GM10266 (cell line): ENCODE measurements around the gene MCF2L.

ENCODE experiments used
- DNase-seq: peaks from one replicate; pipeline ENCODE4 v3.0.0; 2012; ENCODE audit errors: extremely low spot score
- TF ChIP-seq, protein P1 (sequence below): IDR thresholded peaks from 2 replicates; pipeline ENCODE4 v1.5.1; 2012; ENCODE audit warnings: mild to moderate bottlenecking, low read depth; ENCODE audit not compliant: control insufficient read depth, insufficient read depth; ENCODE audit errors: missing control alignments

MCF2L gene

DNA sequence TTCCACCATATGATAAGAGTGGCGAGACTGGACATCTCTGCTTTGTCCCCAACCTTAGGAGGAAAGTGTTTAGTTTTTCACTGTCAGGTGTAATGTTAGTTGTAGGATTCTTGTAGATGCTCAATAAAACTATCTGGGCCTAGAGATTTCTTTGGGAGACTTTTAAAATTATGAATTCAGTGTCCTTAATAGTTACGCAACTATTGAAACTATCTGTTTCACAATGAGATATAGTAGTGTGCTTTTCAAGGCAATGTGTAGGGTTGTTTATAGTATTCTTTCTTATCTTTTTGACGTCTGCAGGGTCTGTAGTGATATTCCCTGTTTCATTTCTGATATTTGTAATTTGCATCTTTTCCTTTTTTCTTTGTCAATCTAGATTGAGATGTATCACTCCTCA is 103.4 kb downstream of the MCF2L start:
- DNase-seq, result no peak
- TF ChIP-seq, protein P1, sequence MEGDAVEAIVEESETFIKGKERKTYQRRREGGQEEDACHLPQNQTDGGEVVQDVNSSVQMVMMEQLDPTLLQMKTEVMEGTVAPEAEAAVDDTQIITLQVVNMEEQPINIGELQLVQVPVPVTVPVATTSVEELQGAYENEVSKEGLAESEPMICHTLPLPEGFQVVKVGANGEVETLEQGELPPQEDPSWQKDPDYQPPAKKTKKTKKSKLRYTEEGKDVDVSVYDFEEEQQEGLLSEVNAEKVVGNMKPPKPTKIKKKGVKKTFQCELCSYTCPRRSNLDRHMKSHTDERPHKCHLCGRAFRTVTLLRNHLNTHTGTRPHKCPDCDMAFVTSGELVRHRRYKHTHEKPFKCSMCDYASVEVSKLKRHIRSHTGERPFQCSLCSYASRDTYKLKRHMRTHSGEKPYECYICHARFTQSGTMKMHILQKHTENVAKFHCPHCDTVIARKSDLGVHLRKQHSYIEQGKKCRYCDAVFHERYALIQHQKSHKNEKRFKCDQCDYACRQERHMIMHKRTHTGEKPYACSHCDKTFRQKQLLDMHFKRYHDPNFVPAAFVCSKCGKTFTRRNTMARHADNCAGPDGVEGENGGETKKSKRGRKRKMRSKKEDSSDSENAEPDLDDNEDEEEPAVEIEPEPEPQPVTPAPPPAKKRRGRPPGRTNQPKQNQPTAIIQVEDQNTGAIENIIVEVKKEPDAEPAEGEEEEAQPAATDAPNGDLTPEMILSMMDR, result no peak

DNA sequence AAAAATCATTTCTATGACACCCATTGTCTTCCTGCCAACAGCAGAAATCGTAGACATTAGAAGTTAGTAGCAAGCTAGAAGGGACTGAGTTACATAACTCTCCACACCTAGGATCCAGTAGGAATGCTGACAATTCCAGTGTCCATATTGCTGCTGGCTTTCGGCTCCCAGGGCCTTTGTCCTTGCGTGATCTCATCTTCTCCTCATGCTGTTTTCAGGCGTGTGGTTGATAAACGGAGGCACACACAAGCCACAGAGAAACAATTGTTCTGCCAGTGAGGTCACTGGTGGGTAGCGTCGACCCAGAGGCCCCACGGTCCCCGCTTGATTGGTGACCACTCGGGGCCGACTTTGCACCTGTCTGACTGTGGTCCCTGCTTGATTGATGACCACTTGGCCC is 104.9 kb downstream of the MCF2L start:
- TF ChIP-seq, protein P1, result no peak
- no peak for DNase-seq

DNA sequence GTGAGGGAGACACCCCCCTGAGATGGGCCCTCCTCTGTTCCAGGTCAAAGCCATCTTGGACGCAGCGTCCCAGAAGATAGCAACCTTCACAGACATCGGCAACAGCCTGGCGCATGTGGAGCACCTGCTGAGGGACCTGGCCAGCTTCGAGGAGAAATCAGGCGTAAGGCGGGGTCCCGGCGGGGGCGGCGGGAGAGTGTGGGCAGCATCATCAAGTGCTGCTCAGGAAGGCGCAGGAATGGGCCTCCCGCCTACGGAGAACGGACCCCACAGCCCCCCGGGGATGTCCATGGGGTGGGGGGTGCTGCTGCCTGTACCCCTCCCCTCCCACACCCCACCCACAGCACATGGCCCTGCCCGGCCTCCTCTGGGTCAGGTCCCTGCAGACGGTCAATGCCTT is 105.4 kb downstream of the MCF2L start:
- no peak for DNase-seq

DNA sequence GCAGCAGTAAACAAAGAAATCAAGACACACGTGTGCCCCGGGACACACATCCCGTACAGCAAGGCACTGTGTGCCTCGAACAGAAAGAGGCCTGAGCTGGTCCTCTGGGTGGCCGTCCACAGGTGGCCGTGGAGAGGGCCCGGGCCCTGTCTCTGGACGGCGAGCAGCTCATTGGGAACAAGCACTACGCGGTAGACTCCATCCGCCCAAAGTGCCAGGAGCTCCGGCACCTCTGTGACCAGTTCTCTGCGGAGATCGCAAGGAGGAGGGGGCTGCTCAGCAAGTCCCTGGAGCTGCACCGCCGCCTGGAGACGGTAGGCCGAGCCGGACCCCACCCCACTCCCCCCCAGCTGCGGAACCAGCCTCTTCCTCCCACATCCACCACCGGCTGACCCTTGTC is 105.9 kb downstream of the MCF2L start:
- TF ChIP-seq, protein P1, result no peak
- DNase-seq, result no peak

More for the DNA sequence above, 105.4 kb downstream of the MCF2L start:
- TF ChIP-seq, protein P1, result no peak

DNA sequence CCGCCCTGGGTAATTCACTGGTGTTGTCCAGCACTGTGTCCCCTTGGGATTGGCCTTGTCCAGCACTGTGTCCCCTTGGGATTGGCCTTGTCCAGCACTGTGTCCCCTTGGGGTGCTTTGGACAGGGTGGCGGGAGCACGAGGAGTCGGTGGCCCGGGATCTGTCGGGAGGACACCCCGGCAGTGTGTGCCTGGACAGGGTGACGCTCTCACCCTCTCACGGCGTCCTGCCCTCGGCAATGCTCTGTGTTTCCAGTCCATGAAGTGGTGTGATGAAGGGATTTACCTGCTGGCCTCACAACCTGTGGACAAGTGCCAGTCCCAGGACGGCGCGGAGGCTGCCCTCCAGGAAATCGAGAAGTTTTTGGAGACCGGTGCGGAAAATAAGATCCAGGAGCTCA is 106.7 kb downstream of the MCF2L start:
- TF ChIP-seq, protein P1, result no peak
- DNase-seq, result no peak

DNA sequence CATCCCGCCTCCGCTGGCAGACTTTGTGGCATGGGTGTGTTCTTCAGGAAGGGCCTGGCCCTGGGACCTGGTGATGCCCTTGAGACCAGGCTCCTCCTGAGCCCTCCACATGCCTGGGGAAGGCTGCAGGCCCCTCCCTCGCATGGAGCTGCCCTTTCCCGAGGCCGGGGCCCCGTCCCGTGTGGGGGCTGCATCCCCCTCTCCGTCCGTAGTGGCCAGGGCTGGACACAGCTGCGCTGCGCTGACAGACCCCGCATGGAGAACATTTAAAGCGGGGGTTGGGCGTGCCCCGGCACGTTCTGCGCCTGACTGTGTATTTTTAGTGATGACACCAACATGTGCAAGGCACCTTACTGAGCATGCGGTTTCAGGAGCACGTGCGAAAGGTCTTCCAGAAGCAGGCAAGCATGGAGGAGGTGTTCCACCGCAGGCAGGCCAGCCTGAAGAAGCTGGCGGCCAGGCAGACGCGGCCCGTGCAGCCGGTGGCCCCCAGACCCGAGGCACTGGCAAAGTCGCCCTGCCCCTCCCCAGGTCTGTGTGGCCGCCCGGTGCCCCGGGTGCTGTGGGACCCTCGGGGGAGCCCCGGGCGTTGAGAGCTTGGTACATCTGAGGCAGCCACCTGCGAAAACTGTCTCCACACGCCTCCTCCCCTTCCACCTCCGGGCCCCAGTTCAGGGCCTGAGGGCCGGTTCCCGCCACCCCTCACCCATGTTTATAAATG is 107.8 kb downstream of the MCF2L start:
- TF ChIP-seq, protein P1, result no peak
- no peak for DNase-seq

DNA sequence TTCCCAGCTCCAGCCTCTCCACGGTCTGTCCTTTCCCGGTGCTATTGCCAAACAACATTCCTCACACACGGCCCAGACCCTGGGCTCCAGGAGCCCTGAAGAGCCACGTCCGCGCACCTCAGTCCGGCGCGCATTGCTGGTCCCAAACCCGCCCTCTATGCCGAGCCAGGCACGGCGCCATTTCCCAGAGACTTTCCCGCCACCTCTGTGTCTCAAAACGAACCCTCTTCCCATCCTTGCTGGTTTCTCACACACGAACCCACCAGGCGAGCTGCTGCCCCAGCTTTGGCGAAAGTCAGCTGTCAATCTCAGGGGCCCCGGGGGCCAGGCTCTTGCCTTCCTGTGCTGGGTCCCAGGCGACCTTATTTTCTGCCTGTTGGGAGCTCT is 108.5 kb downstream of the MCF2L start:
- TF ChIP-seq, protein P1, result no peak
- no peak for DNase-seq
